Measurements from ENCODE around the gene MAP1B.

DNA sequence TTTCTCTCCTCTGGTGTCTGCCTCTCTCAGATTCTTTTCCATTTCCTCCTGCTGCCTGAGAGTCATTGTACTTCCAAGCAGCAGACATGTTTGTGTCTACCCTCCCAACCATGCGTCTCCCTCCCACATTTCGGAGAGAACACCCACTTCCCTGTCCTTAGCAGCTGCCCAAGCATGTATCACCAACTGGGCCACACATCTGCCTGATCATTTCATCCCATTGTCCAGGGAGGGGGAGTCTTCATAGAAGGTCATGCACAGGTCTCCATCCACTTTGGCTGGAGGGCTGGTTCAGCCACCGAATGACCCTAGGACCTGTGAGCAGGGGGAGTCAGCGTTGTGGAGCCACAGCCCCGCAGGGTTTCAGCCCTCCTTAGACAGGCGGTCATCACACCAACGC is 75.4 kb downstream of the MAP1B start:
- TF ChIP-seq, protein P1, sequence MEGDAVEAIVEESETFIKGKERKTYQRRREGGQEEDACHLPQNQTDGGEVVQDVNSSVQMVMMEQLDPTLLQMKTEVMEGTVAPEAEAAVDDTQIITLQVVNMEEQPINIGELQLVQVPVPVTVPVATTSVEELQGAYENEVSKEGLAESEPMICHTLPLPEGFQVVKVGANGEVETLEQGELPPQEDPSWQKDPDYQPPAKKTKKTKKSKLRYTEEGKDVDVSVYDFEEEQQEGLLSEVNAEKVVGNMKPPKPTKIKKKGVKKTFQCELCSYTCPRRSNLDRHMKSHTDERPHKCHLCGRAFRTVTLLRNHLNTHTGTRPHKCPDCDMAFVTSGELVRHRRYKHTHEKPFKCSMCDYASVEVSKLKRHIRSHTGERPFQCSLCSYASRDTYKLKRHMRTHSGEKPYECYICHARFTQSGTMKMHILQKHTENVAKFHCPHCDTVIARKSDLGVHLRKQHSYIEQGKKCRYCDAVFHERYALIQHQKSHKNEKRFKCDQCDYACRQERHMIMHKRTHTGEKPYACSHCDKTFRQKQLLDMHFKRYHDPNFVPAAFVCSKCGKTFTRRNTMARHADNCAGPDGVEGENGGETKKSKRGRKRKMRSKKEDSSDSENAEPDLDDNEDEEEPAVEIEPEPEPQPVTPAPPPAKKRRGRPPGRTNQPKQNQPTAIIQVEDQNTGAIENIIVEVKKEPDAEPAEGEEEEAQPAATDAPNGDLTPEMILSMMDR (conservative IDR thresholded peaks at IDR 0.05 in 1 of 2, IDR thresholded peaks at IDR 0.05 in 1 of 2; ENCODE audit: extremely low read depth in 1 of 2, insufficient read depth in 1 of 2, low read depth in 1 of 2, low read length in 2 of 2): no peak
- no peak for TF ChIP-seq EZH2 (IDR thresholded peaks at IDR 0.05; ENCODE audit: borderline replicate concordance, low read length)

Data from mammary epithelial cell (primary cell).